SK-N-MC (cell line): ENCODE measurements around the gene ARL6IP4.

ENCODE experiments used
- EZH2 ChIP-seq: fragments of 200-600 bp; sonication (generic); IDR thresholded peaks from one replicate; pipeline ENCODE4 v1.6.1; 2017; ENCODE audit warnings: antibody characterized with exemption
- FOXP2 ChIP-seq: optimal IDR thresholded peaks from 2 replicates; pipeline ENCODE3; 2011; ENCODE audit warnings: mild to moderate bottlenecking, moderate library complexity; ENCODE audit not compliant: insufficient read depth; ENCODE audit errors: extremely low read length, control extremely low read depth
- POLR2AphosphoS5 ChIP-seq: IDR thresholded peaks from 2 replicates; pipeline ENCODE4 v1.6.1; 2012; ENCODE audit warnings: mild to moderate bottlenecking, low read depth, low read length, borderline replicate concordance

- no peak for TF ChIP-seq EZH2
- no peak; the same call in none of the 2 replicates for TF ChIP-seq POLR2AphosphoS5
- TF ChIP-seq FOXP2 = no peak
These were observed 636 bp upstream of the ARL6IP4 start for GRCh38 chr12:122979908-122980182.
